AG10803 (cell line): ENCODE results near the gene CHID1.

Source experiments
- DNase-seq: peaks from one replicate; pipeline ENCODE4 v3.0.0; 2010; ENCODE audit warnings: low read depth
- H3K4me3 ChIP-seq: 2 replicates; pipeline ENCODE4 v1.5.1; 2011; ENCODE audit warnings: mild to moderate bottlenecking, low read length, control low read depth
- CTCF ChIP-seq: conservative IDR thresholded peaks from 2 replicates; pipeline ENCODE4 v1.5.1; 2011; ENCODE audit warnings: mild to moderate bottlenecking, low read length, control low read depth, inconsistent platforms

Gene CHID1

GRCh38 chr11:893008-893654 lies 17.5 kb downstream of the CHID1 start:
- no peak for TF ChIP-seq CTCF
- H3K4me3 ChIP-seq, result no peak overlapping the region
- DNase-seq, result no peak

- no peak for TF ChIP-seq CTCF
- H3K4me3 ChIP-seq, result no peak overlapping the region
- DNase-seq, result no peak
Measured at GRCh38 chr11:890794-891540, 19.6 kb downstream of the CHID1 start.

GRCh38 chr11:889687-890475 lies 20.7 kb downstream of the CHID1 start:
- TF ChIP-seq CTCF, result no peak
- DNase-seq, result no peak
- no peak overlapping the region for H3K4me3 ChIP-seq

GRCh38 chr11:889257-889656 lies 21.4 kb downstream of the CHID1 start:
- DNase-seq, result no peak
- no peak overlapping the region for H3K4me3 ChIP-seq
- TF ChIP-seq CTCF, result no peak

GRCh38 chr11:888310-889212 lies 22.0 kb downstream of the CHID1 start:
- H3K4me3 ChIP-seq, result no peak overlapping the region
- no peak for DNase-seq
- TF ChIP-seq CTCF, result no peak

GRCh38 chr11:887589-887988 lies 23.0 kb downstream of the CHID1 start:
- no peak for DNase-seq
- TF ChIP-seq CTCF, result no peak
- no peak overlapping the region for H3K4me3 ChIP-seq
